Upper lobe of right lung (tissue), 1 donor: ENCODE data around the gene ISLR. TPM values are rescaled to one million over a fixed set of nuclear protein-coding genes. Genes with fewer than 3 reads are reported as not detected.

Experiments used
- ATAC-seq: fragments of 200-7000 bp; cut with Tn5 transposase; one replicate; pipeline ENCODE4 v1.9.1; 2020; ENCODE audit warnings: mild to moderate bottlenecking, moderate library complexity
- DNase-seq: peaks from one replicate; pipeline ENCODE4 v3.0.0-alpha.2; 2020
- H3K27ac ChIP-seq: fragments of 200-600 bp; one replicate; pipeline ENCODE4 v1.8.0; 2022
- H3K27me3 ChIP-seq: fragments of 200-600 bp; one replicate; pipeline ENCODE4 v1.8.0; 2022; ENCODE audit warnings: mild to moderate bottlenecking
- H3K36me3 ChIP-seq: fragments of 200-600 bp; one replicate; pipeline ENCODE4 v1.8.0; 2022
- H3K4me1 ChIP-seq: fragments of 200-600 bp; one replicate; pipeline ENCODE4 v1.8.0; 2022
- H3K4me3 ChIP-seq: fragments of 200-600 bp; one replicate; pipeline ENCODE4 v1.8.0; 2022; ENCODE audit warnings: mild to moderate bottlenecking
- H3K9me3 ChIP-seq: fragments of 200-600 bp; one replicate; pipeline ENCODE4 v1.8.0; 2022
- intact Hi-C: fragments of 100-400 bp; cut with DNase I; formaldehyde crosslinking; loops from one replicate; pipeline ENCODE4 v1.11.0; 2022
- total RNA-seq: library from RNA; stranded (reverse); fragmentation: NEBNext Ultra II Directional; extraction: Animal tissue kit (Norgen Biotek cat#: 25700); gene quantifications from one replicate; pipeline ENCODE4 v1.2.1, GENCODE V29; 2021
- TF ChIP-seq, protein P1 (sequence below): fragments of 200-600 bp; IDR thresholded peaks from one replicate; pipeline ENCODE4 v1.8.0; 2022; ENCODE audit warnings: antibody characterized with exemption
- donor health status: DM: no; HTN: yes; CAD: no; lungs with severe emphysema.

Gene ISLR
- total RNA-seq, 1 donor from 2014 or later, result 40.6 TPM

GRCh38 chr15:74209997-74210671 is 36.6 kb downstream of the ISLR start:
- intact Hi-C loops, result no loop called here
- Histone ChIP-seq H3K36me3 (no peaks in the 10 kb centered on the region), H3K27me3 (no peaks in the 10 kb centered on the region), H3K27ac (no peak overlapping the region), H3K4me1 (no peaks in the 10 kb centered on the region), H3K4me3 (no peak overlapping the region), H3K9me3 (no peaks in the 10 kb centered on the region)
- DNase-seq (no peak), ATAC-seq (no peak)
- TF ChIP-seq, protein P1, sequence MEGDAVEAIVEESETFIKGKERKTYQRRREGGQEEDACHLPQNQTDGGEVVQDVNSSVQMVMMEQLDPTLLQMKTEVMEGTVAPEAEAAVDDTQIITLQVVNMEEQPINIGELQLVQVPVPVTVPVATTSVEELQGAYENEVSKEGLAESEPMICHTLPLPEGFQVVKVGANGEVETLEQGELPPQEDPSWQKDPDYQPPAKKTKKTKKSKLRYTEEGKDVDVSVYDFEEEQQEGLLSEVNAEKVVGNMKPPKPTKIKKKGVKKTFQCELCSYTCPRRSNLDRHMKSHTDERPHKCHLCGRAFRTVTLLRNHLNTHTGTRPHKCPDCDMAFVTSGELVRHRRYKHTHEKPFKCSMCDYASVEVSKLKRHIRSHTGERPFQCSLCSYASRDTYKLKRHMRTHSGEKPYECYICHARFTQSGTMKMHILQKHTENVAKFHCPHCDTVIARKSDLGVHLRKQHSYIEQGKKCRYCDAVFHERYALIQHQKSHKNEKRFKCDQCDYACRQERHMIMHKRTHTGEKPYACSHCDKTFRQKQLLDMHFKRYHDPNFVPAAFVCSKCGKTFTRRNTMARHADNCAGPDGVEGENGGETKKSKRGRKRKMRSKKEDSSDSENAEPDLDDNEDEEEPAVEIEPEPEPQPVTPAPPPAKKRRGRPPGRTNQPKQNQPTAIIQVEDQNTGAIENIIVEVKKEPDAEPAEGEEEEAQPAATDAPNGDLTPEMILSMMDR, result no peak

GRCh38 chr15:74210729-74211128 is 37.2 kb downstream of the ISLR start:
- Histone ChIP-seq H3K9me3 (no peaks in the 10 kb centered on the region), H3K4me1 (no peaks in the 10 kb centered on the region)
- no peak for ATAC-seq

GRCh38 chr15:74211656-74212055 is 38.1 kb downstream of the ISLR start:
- Histone ChIP-seq H3K9me3 (no peaks in the 10 kb centered on the region), H3K4me1 (no peaks in the 10 kb centered on the region), H3K27me3 (no peaks in the 10 kb centered on the region), H3K36me3 (no peaks in the 10 kb centered on the region), H3K4me3 (no peak overlapping the region), H3K27ac (no peak overlapping the region)
- DNase-seq, result no peak
- TF ChIP-seq, protein P1, result no peak
- ATAC-seq, result no peak
- intact Hi-C loops, result no loop called here

More at GRCh38 chr15:74210729-74211128, 37.2 kb downstream of the ISLR start:
- no peaks in the 10 kb centered on the region for H3K27me3 ChIP-seq
- TF ChIP-seq, protein P1, result no peak
- no peak overlapping the region for H3K27ac ChIP-seq
- intact Hi-C loops, result no loop called here
- H3K36me3 ChIP-seq, result no peaks in the 10 kb centered on the region
- no peak overlapping the region for H3K4me3 ChIP-seq
- DNase-seq, result no peak

DNA sequence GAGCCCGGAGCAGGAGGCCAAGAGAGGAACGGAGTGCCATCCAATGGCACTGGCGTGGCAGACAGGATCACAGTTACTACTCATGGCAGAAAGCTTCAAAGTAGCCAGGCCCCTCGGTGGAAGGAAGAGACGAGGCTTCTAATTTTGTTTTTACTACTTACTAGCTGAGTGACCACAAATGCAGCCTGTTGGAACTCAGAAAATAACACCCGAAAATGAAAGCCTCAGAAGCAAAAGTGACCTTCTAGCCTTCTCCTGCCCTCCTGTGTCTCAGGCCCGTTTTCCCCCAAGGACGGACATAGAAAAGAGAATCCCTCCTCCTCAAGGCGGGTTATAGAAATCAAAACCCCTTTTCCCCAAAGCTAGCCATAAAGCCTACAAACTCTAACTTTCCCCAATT is 39.0 kb downstream of the ISLR start:
- DNase-seq (no peak), ATAC-seq (no peak)
- TF ChIP-seq, protein P1, result no peak

GRCh38 chr15:74213858-74214284 is 40.4 kb downstream of the ISLR start:
- Histone ChIP-seq H3K27ac (no peak overlapping the region), H3K4me1 (no peaks in the 10 kb centered on the region), H3K9me3 (no peaks in the 10 kb centered on the region), H3K4me3 (no peak overlapping the region), H3K27me3 (peaks cover 5% of the 10 kb centered on the region), H3K36me3 (no peaks in the 10 kb centered on the region)
- ATAC-seq (no peak), DNase-seq (no peak)
- intact Hi-C loops, result no loop called here
- TF ChIP-seq, protein P1, result no peak

More for the DNA sequence above, 39.0 kb downstream of the ISLR start:
- intact Hi-C loops, result no loop called here
- H3K4me3 ChIP-seq, result no peak overlapping the region
- no peaks in the 10 kb centered on the region for H3K27me3 ChIP-seq
- H3K27ac ChIP-seq, result no peak overlapping the region
- H3K4me1 ChIP-seq, result no peaks in the 10 kb centered on the region
- no peaks in the 10 kb centered on the region for H3K9me3 ChIP-seq
- H3K36me3 ChIP-seq, result no peaks in the 10 kb centered on the region
